Activated T-cell treated with anti-CD3 and anti-CD28 coated beads, Interleukin-2, amount 50 U/mL, for 24 hours (primary cell): ENCODE measurements around the gene F7.

Experiments used
- DNase-seq: peaks from one replicate; pipeline ENCODE4 v3.0.0-alpha.2; 2020
- H3K27ac Mint-ChIP-seq: 2 replicates; pipeline ENCODE4 v1.8.0; 2020; ENCODE audit warnings: mild to moderate bottlenecking, mixed read lengths
- H3K27me3 Mint-ChIP-seq: 2 replicates; pipeline ENCODE4 v1.8.0; 2020; ENCODE audit warnings: mixed read lengths
- H3K36me3 Mint-ChIP-seq: 2 replicates; pipeline ENCODE4 v1.8.0; 2020; ENCODE audit warnings: low read depth, mixed read lengths
- H3K4me1 Mint-ChIP-seq: 2 replicates; pipeline ENCODE4 v1.8.0; 2020; ENCODE audit warnings: low read depth, mixed read lengths
- H3K4me3 Mint-ChIP-seq: 2 replicates; pipeline ENCODE4 v1.8.0; 2020; ENCODE audit warnings: mild to moderate bottlenecking, moderate library complexity, mixed read lengths
- H3K9me3 Mint-ChIP-seq: 2 replicates; pipeline ENCODE4 v1.8.0; 2020; ENCODE audit warnings: mixed read lengths

Gene F7

DNA sequence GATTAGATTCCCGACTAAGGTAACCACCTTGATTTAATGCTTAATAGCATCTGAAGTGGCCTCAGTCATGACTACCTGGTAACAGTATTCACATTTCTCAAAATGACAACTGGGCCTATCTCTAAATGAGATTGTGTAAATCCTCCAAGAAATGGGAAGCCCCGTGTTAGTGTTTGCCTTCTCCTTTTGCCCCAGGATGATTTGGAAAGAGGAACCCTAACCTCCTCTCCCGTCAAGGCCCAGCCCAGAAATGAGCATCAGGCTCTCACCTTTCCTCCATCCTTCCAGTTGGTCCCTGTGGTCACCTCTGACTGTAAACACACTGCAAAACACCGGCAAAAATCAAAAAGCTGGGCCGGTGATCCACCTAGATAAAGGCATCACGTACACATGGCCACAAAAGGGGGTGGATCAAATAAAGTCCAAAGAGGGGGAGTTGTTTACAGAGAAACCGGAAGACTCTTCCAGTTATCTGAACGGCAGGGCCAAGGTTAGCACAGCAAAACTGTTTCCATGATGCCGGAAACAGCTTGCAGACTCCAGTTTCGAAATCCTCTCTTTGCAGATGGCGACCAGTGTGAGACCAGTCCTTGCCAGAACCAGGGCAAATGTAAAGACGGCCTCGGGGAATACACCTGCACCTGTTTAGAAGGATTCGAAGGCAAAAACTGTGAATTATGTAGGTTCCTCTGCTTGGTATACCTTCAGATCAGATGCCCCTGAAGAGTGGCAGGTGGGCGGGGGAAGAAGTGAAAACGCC lies 33.4 kb downstream of the F7 start:
- no peaks in the 10 kb centered on the region for H3K36me3 Mint-ChIP-seq
- no peak overlapping the region for H3K27ac Mint-ChIP-seq
- H3K9me3 Mint-ChIP-seq: no peaks in the 10 kb centered on the region
- no peak for DNase-seq
- H3K4me3 Mint-ChIP-seq: no peak overlapping the region
- no peaks in the 10 kb centered on the region for H3K4me1 Mint-ChIP-seq
- H3K27me3 Mint-ChIP-seq: no peaks in the 10 kb centered on the region

DNA sequence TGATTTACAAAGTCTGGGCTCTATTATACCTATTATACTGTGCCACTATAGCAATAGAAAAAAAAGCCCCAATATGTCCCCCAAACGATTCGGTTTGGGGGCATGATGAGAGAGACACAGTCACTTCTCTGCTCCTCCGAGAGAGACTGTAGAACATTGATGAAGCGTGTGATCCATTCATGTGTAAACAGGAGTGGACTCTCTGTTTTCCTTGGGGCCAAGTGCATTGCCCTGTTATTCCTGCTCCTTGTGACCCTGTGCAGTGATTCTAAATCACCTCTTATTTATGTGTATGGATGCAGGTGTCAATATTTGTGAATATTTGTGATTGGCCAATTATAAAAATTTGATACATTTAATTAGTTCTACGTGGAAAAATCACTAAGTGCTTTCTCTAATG lies 34.0 kb downstream of the F7 start:
- Mint-ChIP-seq H3K9me3 (no peaks in the 10 kb centered on the region), H3K27me3 (no peaks in the 10 kb centered on the region), H3K4me3 (no peak overlapping the region), H3K36me3 (no peaks in the 10 kb centered on the region), H3K27ac (no peak overlapping the region), H3K4me1 (no peaks in the 10 kb centered on the region)
- DNase-seq: no peak

DNA sequence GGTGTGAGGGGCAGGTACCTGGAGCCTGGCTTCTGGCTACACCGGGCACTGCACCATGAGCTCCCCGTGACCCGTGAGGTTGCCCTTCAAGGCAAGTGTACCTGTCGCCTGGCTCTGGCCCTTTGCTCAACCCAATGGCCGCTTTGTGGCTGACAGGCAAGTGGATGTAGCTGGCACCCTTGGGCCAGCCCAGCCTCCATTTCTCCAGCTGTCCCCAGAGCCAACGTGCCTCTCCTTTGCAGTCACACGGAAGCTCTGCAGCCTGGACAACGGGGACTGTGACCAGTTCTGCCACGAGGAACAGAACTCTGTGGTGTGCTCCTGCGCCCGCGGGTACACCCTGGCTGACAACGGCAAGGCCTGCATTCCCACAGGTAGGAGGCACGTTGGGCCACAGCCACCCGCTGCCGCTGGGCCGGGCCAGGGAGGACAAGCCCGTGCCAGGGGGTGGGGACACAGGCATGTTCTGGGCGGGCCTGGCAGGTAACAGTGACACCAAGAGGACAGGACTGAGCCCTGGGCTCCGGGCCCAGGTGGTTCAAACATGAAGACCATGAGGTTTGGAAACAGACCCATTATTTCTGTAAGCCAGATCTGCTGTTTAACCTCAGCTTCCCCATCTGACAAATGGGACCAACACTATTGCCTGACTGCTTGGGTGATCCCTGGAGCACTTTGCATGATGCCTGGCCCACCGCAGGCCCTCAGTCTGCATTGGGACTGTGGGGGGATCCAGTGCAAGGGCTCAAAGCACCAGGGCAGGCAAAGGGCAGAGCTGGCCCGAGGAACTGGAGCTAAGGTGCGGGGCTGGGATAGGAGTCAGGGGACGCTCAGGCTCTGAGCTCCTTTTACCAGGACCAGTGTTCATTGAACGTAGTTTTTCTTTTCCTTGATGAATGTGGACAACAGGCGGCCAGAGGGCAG lies 35.3 kb downstream of the F7 start:
- Mint-ChIP-seq H3K27me3 (no peaks in the 10 kb centered on the region), H3K27ac (no peak overlapping the region), H3K36me3 (no peaks in the 10 kb centered on the region), H3K4me3 (no peak overlapping the region), H3K9me3 (no peaks in the 10 kb centered on the region), H3K4me1 (peaks cover 7% of the 10 kb centered on the region)
- DNase-seq: peak; percentile 21

DNA sequence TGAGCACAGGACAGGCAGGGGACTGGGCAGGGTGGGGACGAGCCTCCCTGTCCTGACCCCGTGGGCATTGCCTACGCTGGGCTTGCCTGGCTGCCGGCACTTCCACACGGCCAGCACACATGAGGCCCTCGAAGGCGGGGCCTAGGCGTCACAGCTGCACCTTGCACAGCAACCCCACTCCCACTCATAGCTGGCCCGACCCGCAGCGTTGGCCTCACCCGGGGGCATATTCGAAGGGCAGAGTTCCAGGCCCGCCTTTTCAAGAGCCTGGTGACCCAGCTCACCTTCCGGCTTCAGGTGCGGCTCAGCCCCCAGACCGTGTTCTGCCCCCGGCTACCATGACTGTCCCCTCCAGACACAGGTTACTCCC lies 36.0 kb downstream of the F7 start:
- no peak overlapping the region for H3K27ac Mint-ChIP-seq
- H3K4me1 Mint-ChIP-seq: peaks cover 11% of the 10 kb centered on the region
- H3K9me3 Mint-ChIP-seq: no peaks in the 10 kb centered on the region
- no peaks in the 10 kb centered on the region for H3K27me3 Mint-ChIP-seq
- H3K4me3 Mint-ChIP-seq: no peak overlapping the region
- H3K36me3 Mint-ChIP-seq: no peaks in the 10 kb centered on the region
- DNase-seq: no peak

DNA sequence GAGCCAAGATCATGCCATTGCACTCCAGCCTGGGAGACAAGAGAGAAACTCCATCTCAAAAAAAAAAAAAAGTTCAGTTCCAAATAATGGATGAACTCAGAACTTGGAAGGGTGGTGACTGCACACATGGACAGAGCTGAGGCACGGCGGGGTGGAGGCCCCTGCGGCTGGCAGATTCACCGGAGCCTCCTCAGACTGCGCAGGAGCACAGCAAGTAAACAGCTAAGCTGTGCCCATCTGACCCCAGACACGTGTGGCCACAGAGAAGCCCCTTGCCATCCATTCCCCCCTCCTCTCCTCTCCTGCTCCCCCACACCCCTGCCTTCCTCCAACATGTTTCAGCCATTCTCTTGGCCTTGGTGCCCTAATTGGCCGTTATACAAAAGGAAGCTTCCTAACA lies 37.3 kb downstream of the F7 start:
- H3K27ac Mint-ChIP-seq: no peak overlapping the region
- peak; percentile 9 for DNase-seq
- H3K36me3 Mint-ChIP-seq: no peaks in the 10 kb centered on the region
- H3K27me3 Mint-ChIP-seq: no peaks in the 10 kb centered on the region
- H3K4me1 Mint-ChIP-seq: peaks cover 11% of the 10 kb centered on the region
- no peaks in the 10 kb centered on the region for H3K9me3 Mint-ChIP-seq
- H3K4me3 Mint-ChIP-seq: no peak overlapping the region

DNA sequence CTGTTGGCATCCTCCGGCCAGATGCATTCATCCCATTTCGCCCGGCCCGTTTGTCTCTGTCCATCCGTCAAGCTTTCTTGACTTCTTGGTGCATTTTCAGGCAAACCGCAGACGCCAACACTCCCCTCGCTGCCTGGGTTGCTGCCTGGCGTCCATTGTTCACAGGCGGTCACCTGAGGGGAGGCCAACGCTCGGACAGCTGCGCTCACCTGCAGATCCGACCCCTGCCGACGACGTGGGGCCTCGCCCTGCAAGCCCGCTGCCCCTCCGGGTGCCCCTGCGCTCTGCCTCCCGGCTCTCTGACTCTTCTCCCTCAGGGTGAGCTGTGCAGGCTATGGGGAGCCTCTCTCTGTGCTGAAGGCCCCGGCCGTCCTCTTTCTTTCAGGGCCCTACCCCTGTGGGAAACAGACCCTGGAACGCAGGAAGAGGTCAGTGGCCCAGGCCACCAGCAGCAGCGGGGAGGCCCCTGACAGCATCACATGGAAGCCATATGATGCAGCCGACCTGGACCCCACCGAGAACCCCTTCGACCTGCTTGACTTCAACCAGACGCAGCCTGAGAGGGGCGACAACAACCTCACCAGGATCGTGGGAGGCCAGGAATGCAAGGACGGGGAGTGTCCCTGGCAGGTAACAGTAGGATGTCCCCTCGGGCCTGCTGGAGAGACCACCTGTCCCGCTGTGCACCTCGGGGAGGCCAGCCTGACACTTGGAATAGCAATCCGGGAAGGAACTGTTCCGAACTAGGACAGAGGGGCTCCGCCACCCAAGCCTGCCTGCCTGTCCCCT lies 38.1 kb downstream of the F7 start:
- Mint-ChIP-seq H3K27me3 (no peaks in the 10 kb centered on the region), H3K4me3 (no peak overlapping the region), H3K27ac (no peak overlapping the region), H3K9me3 (no peaks in the 10 kb centered on the region), H3K4me1 (peaks cover 11% of the 10 kb centered on the region), H3K36me3 (no peaks in the 10 kb centered on the region)
- peak; percentile 25 for DNase-seq

DNA sequence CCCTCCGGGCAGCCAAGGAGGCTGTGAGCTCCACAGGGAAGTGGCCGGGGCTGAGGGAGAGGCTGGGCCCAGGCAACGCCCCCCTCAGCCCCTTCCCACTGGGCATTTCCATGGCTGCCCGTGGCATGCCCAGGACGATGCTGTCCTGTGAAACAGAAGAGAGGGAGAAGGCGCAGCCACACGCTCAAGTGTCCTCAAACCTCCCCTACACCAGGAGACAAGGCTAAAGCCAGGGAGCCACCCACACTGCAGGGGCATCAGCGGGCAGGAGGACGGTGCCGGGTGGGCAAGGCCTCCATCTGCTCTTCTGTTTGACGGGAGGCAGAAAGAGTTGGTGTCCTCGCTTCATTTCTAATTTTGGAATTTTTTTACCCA lies 38.7 kb downstream of the F7 start:
- H3K36me3 Mint-ChIP-seq: no peaks in the 10 kb centered on the region
- H3K4me3 Mint-ChIP-seq: no peak overlapping the region
- H3K27me3 Mint-ChIP-seq: no peaks in the 10 kb centered on the region
- H3K9me3 Mint-ChIP-seq: no peaks in the 10 kb centered on the region
- no peak overlapping the region for H3K27ac Mint-ChIP-seq
- no peak for DNase-seq
- peaks cover 11% of the 10 kb centered on the region for H3K4me1 Mint-ChIP-seq

DNA sequence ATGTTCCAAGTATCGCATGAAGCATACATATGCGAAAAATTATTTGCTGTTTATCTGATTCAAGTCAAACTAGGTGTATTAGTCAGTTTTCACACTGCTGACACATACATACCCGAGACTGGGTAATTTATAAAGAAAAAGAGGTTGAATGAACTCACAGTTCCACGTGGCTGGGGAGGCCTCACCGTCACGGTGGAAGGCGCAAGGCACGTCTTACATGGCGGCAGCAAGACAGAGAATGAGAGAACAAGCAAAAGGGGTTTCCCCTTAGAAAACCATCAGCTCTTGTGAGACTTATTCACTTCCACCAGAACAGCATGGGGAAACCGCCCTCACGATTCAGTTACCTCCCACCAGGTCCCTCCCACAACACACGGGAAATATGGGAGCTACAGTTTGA lies 39.9 kb downstream of the F7 start:
- Mint-ChIP-seq H3K27me3 (no peaks in the 10 kb centered on the region), H3K36me3 (no peaks in the 10 kb centered on the region), H3K9me3 (no peaks in the 10 kb centered on the region), H3K27ac (peak overlapping the region; percentile 50), H3K4me3 (no peak overlapping the region), H3K4me1 (peaks cover 11% of the 10 kb centered on the region)
- peak; percentile 42 for DNase-seq

DNA sequence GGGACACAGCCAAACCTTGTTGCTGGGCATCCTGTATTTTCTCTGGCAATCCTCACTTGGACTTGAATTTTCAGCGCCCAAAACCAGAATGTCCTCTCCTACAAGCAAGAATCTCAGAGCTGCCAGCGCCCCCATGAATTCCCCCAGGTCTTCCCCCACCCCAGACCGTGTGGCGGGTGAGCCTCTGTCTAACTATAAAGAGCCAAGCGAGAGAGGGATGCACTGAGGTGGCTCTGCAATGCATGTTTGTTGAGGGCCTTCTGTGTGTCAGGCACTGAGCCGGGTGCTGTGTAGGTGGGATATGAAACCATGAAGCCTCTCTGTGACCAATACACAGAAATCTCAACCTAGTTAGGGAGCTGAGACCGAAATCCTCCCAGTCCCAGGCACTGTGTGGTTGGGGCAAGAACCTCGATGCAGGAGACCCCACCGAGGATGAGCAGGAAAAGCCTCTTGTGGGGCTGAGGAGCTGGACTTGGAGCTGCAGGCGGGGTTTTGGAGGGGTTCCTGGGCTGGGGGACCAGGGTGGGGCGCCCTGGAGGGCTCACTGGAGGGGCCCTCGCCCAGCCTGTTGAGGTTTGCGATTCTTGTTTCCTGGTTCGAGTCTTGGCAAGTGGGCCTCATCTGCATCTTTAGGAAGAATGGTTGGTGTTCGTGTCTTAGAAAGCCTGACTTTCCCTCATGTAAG lies 40.5 kb downstream of the F7 start:
- Mint-ChIP-seq H3K4me3 (no peak overlapping the region), H3K36me3 (no peaks in the 10 kb centered on the region), H3K9me3 (no peaks in the 10 kb centered on the region), H3K27ac (peak overlapping the region; percentile 50), H3K27me3 (peaks cover under 1% of the 10 kb centered on the region), H3K4me1 (peaks cover 11% of the 10 kb centered on the region)
- DNase-seq: no peak

DNA sequence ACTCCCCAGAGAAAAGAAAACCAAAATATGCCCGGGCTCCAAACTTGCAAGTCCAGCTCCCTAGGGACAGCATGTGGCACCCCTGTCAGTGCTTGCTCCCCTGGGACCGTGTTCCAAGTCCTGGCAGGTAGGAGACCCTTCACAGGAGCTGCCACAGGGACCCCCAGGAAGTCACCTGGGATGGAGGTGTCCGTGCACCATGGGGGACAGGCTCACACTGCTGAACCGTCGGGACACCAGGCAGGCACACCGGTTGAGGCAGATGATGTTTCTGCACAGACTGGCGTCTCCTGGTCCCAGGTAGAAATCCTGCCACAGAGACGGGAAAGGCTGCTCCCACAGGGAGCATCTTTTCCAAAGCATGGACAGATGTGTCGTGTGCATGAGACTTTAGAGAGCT lies 41.2 kb downstream of the F7 start:
- peaks cover 13% of the 10 kb centered on the region for H3K4me1 Mint-ChIP-seq
- peaks cover 5% of the 10 kb centered on the region for H3K27me3 Mint-ChIP-seq
- no peak overlapping the region for H3K4me3 Mint-ChIP-seq
- peak; percentile 20 for DNase-seq
- no peaks in the 10 kb centered on the region for H3K36me3 Mint-ChIP-seq
- H3K27ac Mint-ChIP-seq: no peak overlapping the region
- no peaks in the 10 kb centered on the region for H3K9me3 Mint-ChIP-seq

DNA sequence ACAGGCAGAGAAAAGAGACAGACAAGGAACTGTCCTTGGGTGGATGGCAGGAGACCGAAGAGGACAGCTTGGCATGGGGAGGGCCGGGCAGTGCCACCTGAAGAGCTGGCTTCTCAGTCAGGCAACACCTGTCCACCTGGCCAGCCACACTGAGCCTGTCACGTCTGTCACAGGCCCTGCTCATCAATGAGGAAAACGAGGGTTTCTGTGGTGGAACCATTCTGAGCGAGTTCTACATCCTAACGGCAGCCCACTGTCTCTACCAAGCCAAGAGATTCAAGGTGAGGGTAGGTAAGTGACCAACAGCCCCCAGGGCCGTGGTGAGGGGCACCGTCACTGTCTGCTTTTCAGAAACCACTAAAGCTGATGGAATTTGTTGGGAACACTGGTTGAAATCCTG lies 41.6 kb downstream of the F7 start:
- H3K27me3 Mint-ChIP-seq: peaks cover 7% of the 10 kb centered on the region
- H3K4me1 Mint-ChIP-seq: peaks cover 18% of the 10 kb centered on the region
- no peak overlapping the region for H3K27ac Mint-ChIP-seq

DNA sequence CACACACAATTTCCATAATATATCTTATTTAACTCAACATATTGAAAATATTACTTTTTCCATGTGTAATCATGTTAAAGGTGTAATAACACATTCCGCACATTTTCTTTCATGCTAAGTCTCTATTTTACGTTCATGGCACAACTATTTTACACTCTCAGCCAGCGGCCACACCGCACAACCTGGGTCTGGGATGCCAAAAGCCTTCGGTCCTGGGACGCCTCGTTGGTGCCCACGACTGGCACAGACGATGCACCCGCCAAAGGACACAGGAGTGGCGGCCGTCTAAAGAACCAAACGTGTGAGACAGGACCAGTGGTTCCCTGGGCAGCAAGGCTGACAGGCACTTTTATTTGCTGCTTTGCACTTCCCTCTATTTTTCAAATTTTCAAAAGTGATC lies 42.8 kb downstream of the F7 start:
- no peak overlapping the region for H3K27ac Mint-ChIP-seq
- DNase-seq: peak; percentile 0
- H3K4me1 Mint-ChIP-seq: peaks cover 27% of the 10 kb centered on the region
- no peak overlapping the region for H3K4me3 Mint-ChIP-seq
- H3K27me3 Mint-ChIP-seq: peaks cover 14% of the 10 kb centered on the region
- no peaks in the 10 kb centered on the region for H3K9me3 Mint-ChIP-seq
- no peaks in the 10 kb centered on the region for H3K36me3 Mint-ChIP-seq

More for the DNA sequence above, 41.6 kb downstream of the F7 start:
- no peak overlapping the region for H3K4me3 Mint-ChIP-seq
- H3K36me3 Mint-ChIP-seq: no peaks in the 10 kb centered on the region
- no peaks in the 10 kb centered on the region for H3K9me3 Mint-ChIP-seq
- DNase-seq: peak; percentile 12

DNA sequence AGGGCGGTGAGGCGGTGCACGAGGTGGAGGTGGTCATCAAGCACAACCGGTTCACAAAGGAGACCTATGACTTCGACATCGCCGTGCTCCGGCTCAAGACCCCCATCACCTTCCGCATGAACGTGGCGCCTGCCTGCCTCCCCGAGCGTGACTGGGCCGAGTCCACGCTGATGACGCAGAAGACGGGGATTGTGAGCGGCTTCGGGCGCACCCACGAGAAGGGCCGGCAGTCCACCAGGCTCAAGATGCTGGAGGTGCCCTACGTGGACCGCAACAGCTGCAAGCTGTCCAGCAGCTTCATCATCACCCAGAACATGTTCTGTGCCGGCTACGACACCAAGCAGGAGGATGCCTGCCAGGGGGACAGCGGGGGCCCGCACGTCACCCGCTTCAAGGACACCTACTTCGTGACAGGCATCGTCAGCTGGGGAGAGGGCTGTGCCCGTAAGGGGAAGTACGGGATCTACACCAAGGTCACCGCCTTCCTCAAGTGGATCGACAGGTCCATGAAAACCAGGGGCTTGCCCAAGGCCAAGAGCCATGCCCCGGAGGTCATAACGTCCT lies 43.4 kb downstream of the F7 start:
- Mint-ChIP-seq H3K27ac (no peak overlapping the region), H3K27me3 (peaks cover 14% of the 10 kb centered on the region), H3K9me3 (no peaks in the 10 kb centered on the region), H3K36me3 (no peaks in the 10 kb centered on the region), H3K4me3 (no peak overlapping the region), H3K4me1 (peaks cover 31% of the 10 kb centered on the region)
- peak; percentile 24 for DNase-seq
